ENCODE data around the gene NCR3LG1.

Gene NCR3LG1

GRCh38 chr11:17406818-17407149 is 55.2 kb downstream of the NCR3LG1 start:
- no peaks in the 10 kb centered on the region for H3K4me1 ChIP-seq (ENCODE audit: control insufficient read depth, insufficient read depth, low read length)
- H3K27me3 ChIP-seq (ENCODE audit: control insufficient read depth, insufficient read depth, low read length) = no peaks in the 10 kb centered on the region
- no peak overlapping the region for H3K4me3 ChIP-seq (ENCODE audit: low read depth, low read length)
- H3K9me3 ChIP-seq (ENCODE audit: control insufficient read depth, insufficient read depth, low read length) = no peaks in the 10 kb centered on the region
- no peak overlapping the region for H3K9ac ChIP-seq (ENCODE audit: low read depth, low read length)
- H3K36me3 ChIP-seq (ENCODE audit: control insufficient read depth, insufficient read depth, low read length) = no peaks in the 10 kb centered on the region

- no peaks in the 10 kb centered on the region for H3K4me1 ChIP-seq (ENCODE audit: control insufficient read depth, insufficient read depth, low read length)
- no peak overlapping the region for H3K9ac ChIP-seq (ENCODE audit: low read depth, low read length)
- no peaks in the 10 kb centered on the region for H3K36me3 ChIP-seq (ENCODE audit: control insufficient read depth, insufficient read depth, low read length)
- H3K9me3 ChIP-seq (ENCODE audit: control insufficient read depth, insufficient read depth, low read length) = no peaks in the 10 kb centered on the region
- H3K4me3 ChIP-seq (ENCODE audit: low read depth, low read length) = no peak overlapping the region
- H3K27me3 ChIP-seq (ENCODE audit: control insufficient read depth, insufficient read depth, low read length) = no peaks in the 10 kb centered on the region
Measured at GRCh38 chr11:17407575-17407974, 56.0 kb downstream of the NCR3LG1 start.

- no peaks in the 10 kb centered on the region for H3K27me3 ChIP-seq (ENCODE audit: control insufficient read depth, insufficient read depth, low read length)
- no peaks in the 10 kb centered on the region for H3K4me1 ChIP-seq (ENCODE audit: control insufficient read depth, insufficient read depth, low read length)
- H3K9ac ChIP-seq (ENCODE audit: low read depth, low read length) = no peak overlapping the region
- no peaks in the 10 kb centered on the region for H3K9me3 ChIP-seq (ENCODE audit: control insufficient read depth, insufficient read depth, low read length)
- no peak overlapping the region for H3K4me3 ChIP-seq (ENCODE audit: low read depth, low read length)
- no peaks in the 10 kb centered on the region for H3K36me3 ChIP-seq (ENCODE audit: control insufficient read depth, insufficient read depth, low read length)
Measured at GRCh38 chr11:17408026-17408425, 56.4 kb downstream of the NCR3LG1 start.

GRCh38 chr11:17408641-17409040 is 57.0 kb downstream of the NCR3LG1 start:
- Histone ChIP-seq H3K4me1 (ENCODE audit: control insufficient read depth, insufficient read depth, low read length) (no peaks in the 10 kb centered on the region), H3K9ac (ENCODE audit: low read depth, low read length) (no peak overlapping the region), H3K36me3 (ENCODE audit: control insufficient read depth, insufficient read depth, low read length) (no peaks in the 10 kb centered on the region), H3K9me3 (ENCODE audit: control insufficient read depth, insufficient read depth, low read length) (no peaks in the 10 kb centered on the region), H3K4me3 (ENCODE audit: low read depth, low read length) (no peak overlapping the region), H3K27me3 (ENCODE audit: control insufficient read depth, insufficient read depth, low read length) (no peaks in the 10 kb centered on the region)

- H3K36me3 ChIP-seq (ENCODE audit: control insufficient read depth, insufficient read depth, low read length) = no peaks in the 10 kb centered on the region
- no peaks in the 10 kb centered on the region for H3K27me3 ChIP-seq (ENCODE audit: control insufficient read depth, insufficient read depth, low read length)
- no peak overlapping the region for H3K9ac ChIP-seq (ENCODE audit: low read depth, low read length)
- H3K4me1 ChIP-seq (ENCODE audit: control insufficient read depth, insufficient read depth, low read length) = no peaks in the 10 kb centered on the region
- H3K4me3 ChIP-seq (ENCODE audit: low read depth, low read length) = no peak overlapping the region
- H3K9me3 ChIP-seq (ENCODE audit: control insufficient read depth, insufficient read depth, low read length) = no peaks in the 10 kb centered on the region
Measured at GRCh38 chr11:17410606-17411379, 59.2 kb downstream of the NCR3LG1 start.

- no peaks in the 10 kb centered on the region for H3K27me3 ChIP-seq (ENCODE audit: control insufficient read depth, insufficient read depth, low read length)
- H3K9ac ChIP-seq (ENCODE audit: low read depth, low read length) = no peak overlapping the region
- H3K4me1 ChIP-seq (ENCODE audit: control insufficient read depth, insufficient read depth, low read length) = no peaks in the 10 kb centered on the region
- H3K9me3 ChIP-seq (ENCODE audit: control insufficient read depth, insufficient read depth, low read length) = no peaks in the 10 kb centered on the region
- no peak overlapping the region for H3K4me3 ChIP-seq (ENCODE audit: low read depth, low read length)
- H3K36me3 ChIP-seq (ENCODE audit: control insufficient read depth, insufficient read depth, low read length) = no peaks in the 10 kb centered on the region
Measured at GRCh38 chr11:17411418-17411817, 59.8 kb downstream of the NCR3LG1 start.

GRCh38 chr11:17412488-17413180 is 61.0 kb downstream of the NCR3LG1 start:
- H3K9me3 ChIP-seq (ENCODE audit: control insufficient read depth, insufficient read depth, low read length) = no peaks in the 10 kb centered on the region
- no peaks in the 10 kb centered on the region for H3K27me3 ChIP-seq (ENCODE audit: control insufficient read depth, insufficient read depth, low read length)
- H3K36me3 ChIP-seq (ENCODE audit: control insufficient read depth, insufficient read depth, low read length) = no peaks in the 10 kb centered on the region
- no peak overlapping the region for H3K9ac ChIP-seq (ENCODE audit: low read depth, low read length)
- no peaks in the 10 kb centered on the region for H3K4me1 ChIP-seq (ENCODE audit: control insufficient read depth, insufficient read depth, low read length)
- no peak overlapping the region for H3K4me3 ChIP-seq (ENCODE audit: low read depth, low read length)

GRCh38 chr11:17413414-17414316 is 62.1 kb downstream of the NCR3LG1 start:
- no peaks in the 10 kb centered on the region for H3K27me3 ChIP-seq (ENCODE audit: control insufficient read depth, insufficient read depth, low read length)
- no peak overlapping the region for H3K4me3 ChIP-seq (ENCODE audit: low read depth, low read length)
- H3K9me3 ChIP-seq (ENCODE audit: control insufficient read depth, insufficient read depth, low read length) = no peaks in the 10 kb centered on the region
- no peaks in the 10 kb centered on the region for H3K36me3 ChIP-seq (ENCODE audit: control insufficient read depth, insufficient read depth, low read length)
- H3K4me1 ChIP-seq (ENCODE audit: control insufficient read depth, insufficient read depth, low read length) = no peaks in the 10 kb centered on the region
- no peak overlapping the region for H3K9ac ChIP-seq (ENCODE audit: low read depth, low read length)

- no peaks in the 10 kb centered on the region for H3K4me1 ChIP-seq (ENCODE audit: control insufficient read depth, insufficient read depth, low read length)
- H3K36me3 ChIP-seq (ENCODE audit: control insufficient read depth, insufficient read depth, low read length) = no peaks in the 10 kb centered on the region
- H3K9ac ChIP-seq (ENCODE audit: low read depth, low read length) = no peak overlapping the region
- no peaks in the 10 kb centered on the region for H3K9me3 ChIP-seq (ENCODE audit: control insufficient read depth, insufficient read depth, low read length)
- peaks cover 2% of the 10 kb centered on the region for H3K27me3 ChIP-seq (ENCODE audit: control insufficient read depth, insufficient read depth, low read length)
- no peak overlapping the region for H3K4me3 ChIP-seq (ENCODE audit: low read depth, low read length)
Measured at GRCh38 chr11:17414317-17414737, 62.7 kb downstream of the NCR3LG1 start.

GRCh38 chr11:17414992-17415391 is 63.4 kb downstream of the NCR3LG1 start:
- Histone ChIP-seq H3K27me3 (ENCODE audit: control insufficient read depth, insufficient read depth, low read length) (peaks cover 2% of the 10 kb centered on the region), H3K9me3 (ENCODE audit: control insufficient read depth, insufficient read depth, low read length) (no peaks in the 10 kb centered on the region), H3K4me1 (ENCODE audit: control insufficient read depth, insufficient read depth, low read length) (no peaks in the 10 kb centered on the region), H3K36me3 (ENCODE audit: control insufficient read depth, insufficient read depth, low read length) (no peaks in the 10 kb centered on the region), H3K4me3 (ENCODE audit: low read depth, low read length) (no peak overlapping the region), H3K9ac (ENCODE audit: low read depth, low read length) (no peak overlapping the region)

- Histone ChIP-seq H3K4me1 (ENCODE audit: control insufficient read depth, insufficient read depth, low read length) (no peaks in the 10 kb centered on the region), H3K27me3 (ENCODE audit: control insufficient read depth, insufficient read depth, low read length) (peaks cover 2% of the 10 kb centered on the region), H3K36me3 (ENCODE audit: control insufficient read depth, insufficient read depth, low read length) (no peaks in the 10 kb centered on the region), H3K4me3 (ENCODE audit: low read depth, low read length) (no peak overlapping the region), H3K9me3 (ENCODE audit: control insufficient read depth, insufficient read depth, low read length) (no peaks in the 10 kb centered on the region), H3K9ac (ENCODE audit: low read depth, low read length) (no peak overlapping the region)
Measured at GRCh38 chr11:17415523-17416104, 64.0 kb downstream of the NCR3LG1 start.
